KG1 (cell line): Measurements from ENCODE around the gene SMG5.
"Not testable (repeated sequence)": the region's sequence is repeated elsewhere in the genome, so short reads cannot be mapped to it uniquely, and the experiment has no call there.

Experiments used
- DNase-seq: peaks from one replicate; lab custom pipeline; 2025; lab: John Stamatoyannopoulos, UW

The SMG5 gene, protein sequence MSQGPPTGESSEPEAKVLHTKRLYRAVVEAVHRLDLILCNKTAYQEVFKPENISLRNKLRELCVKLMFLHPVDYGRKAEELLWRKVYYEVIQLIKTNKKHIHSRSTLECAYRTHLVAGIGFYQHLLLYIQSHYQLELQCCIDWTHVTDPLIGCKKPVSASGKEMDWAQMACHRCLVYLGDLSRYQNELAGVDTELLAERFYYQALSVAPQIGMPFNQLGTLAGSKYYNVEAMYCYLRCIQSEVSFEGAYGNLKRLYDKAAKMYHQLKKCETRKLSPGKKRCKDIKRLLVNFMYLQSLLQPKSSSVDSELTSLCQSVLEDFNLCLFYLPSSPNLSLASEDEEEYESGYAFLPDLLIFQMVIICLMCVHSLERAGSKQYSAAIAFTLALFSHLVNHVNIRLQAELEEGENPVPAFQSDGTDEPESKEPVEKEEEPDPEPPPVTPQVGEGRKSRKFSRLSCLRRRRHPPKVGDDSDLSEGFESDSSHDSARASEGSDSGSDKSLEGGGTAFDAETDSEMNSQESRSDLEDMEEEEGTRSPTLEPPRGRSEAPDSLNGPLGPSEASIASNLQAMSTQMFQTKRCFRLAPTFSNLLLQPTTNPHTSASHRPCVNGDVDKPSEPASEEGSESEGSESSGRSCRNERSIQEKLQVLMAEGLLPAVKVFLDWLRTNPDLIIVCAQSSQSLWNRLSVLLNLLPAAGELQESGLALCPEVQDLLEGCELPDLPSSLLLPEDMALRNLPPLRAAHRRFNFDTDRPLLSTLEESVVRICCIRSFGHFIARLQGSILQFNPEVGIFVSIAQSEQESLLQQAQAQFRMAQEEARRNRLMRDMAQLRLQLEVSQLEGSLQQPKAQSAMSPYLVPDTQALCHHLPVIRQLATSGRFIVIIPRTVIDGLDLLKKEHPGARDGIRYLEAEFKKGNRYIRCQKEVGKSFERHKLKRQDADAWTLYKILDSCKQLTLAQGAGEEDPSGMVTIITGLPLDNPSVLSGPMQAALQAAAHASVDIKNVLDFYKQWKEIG

DNA sequence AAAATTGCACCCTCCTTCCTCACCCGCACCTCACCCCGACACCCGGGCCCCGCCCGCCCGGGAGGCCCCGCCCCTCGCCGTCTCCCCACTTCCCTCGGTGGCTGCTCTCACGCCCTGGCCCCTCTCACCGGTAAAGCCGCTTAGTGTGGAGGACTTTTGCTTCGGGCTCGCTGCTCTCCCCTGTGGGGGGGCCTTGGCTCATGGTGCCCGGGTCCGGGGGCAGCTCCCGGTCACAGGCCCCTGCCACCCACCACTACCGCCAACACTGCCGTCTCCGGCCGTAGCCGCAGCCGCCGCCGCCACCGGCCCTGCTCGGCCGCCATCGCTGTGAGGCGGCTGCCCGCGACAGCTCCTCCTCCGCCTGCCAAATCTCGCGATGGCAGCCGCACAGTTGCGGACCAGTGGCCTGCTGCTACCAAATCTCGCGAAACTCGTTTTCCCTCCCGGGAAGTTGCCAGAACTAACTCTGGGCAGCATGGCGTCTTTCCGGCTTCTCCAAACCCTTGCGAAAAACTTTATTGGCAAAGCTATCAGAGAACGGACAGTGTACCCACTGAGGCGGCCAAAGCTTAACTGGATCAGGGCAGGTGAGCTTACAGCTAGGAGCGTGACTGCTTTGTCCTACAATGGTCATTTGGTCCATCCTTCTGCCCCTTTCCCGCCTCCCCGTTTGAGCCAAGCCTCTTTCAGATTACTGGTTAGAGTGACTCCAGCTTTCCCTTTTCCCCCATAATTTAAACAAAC lies at the start of gene SMG5:
Gene SMG5 (minus strand): TSS at position 347 of the 744 bp plus-strand sequence. CDS start 145 bp downstream, at position 202.
- DNase-seq, result peak; percentile 90

GRCh38 chr1:156323179-156323578 lies 40.6 kb upstream of the SMG5 start:
- DNase-seq, result not testable (repeated sequence)

DNA sequence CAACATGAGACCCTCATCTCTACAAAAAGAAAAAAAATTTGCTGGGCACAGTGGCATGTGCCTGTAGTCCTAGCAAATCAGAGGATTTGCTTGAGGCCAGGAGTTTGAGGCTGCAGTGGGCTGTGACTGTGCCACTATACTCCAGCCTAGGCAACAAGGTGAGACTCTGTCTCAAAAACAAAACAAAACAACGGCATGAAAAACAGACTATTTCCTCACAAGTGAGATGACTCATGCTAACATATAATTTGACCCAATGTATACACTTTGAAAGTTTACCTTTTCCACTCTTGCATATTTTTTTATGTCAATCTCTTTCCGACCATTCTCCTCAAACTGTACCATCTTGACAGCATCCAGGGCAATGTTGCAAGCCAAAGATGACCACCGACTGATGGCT lies 37.9 kb upstream of the SMG5 start:
- DNase-seq, result no peak

GRCh38 chr1:156319664-156320063 lies 37.0 kb upstream of the SMG5 start:
- DNase-seq, result no peak

DNA sequence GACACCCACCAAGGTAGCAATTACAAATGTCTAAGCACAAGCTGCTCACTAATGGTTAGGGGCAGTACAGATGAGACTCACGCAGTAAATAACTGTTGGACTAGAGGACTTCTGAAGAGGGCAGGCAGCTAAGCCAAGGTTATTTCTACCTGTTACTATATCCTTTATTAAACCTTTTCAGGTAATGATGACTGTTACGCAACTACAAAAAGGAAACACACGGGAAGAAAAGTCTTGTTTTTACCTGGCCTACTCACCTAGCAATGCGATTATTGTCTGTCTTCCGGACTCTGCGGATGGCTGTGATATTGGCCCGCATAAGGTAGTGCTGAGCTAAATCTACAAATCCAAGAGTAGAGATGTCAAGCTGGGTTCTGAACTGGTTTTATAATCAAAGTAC lies 34.3 kb upstream of the SMG5 start:
- DNase-seq, result no peak

GRCh38 chr1:156310962-156311361 lies 28.3 kb upstream of the SMG5 start:
- DNase-seq, result no peak

DNA sequence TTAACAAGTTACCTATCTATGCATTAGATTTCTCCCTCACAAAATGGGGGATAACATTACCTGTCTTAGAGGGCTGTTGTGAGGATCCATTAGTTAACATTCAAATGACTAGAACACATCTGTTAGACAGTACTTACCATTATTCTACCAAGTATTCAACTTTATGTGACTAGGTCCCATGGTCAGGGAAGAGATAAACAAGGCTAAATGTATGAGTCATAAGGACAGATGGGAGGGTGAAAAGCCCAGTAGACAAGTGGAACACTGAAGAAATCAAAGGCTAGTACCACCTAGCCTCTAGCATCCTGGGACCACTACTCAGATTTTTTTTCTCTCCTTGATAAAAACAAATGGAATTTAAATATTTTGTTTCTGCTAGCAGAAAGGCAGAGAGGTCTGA lies 25.5 kb upstream of the SMG5 start:
- DNase-seq, result no peak

DNA sequence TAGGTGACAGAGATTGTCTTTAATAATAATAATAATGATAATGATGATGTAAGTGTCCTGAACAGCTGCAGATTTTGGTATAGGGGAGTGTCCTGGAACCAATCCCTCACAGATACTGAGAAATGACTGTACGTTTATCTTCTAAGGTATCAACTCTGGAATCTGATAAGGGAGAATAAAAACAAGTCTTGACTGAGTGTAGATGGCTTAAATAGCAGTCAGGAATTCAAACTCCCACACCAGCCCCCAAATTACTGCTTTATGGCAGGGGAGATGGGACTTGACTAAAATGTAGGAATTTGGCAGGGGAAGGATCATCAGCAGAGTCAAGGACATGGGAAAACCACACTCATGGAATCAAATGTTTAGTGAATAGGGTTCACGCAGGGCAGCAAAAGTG lies 22.6 kb upstream of the SMG5 start:
- DNase-seq, result no peak

- no peak for DNase-seq
Measured at GRCh38 chr1:156303241-156303640, 20.6 kb upstream of the SMG5 start.

- DNase-seq, result no peak
Measured at GRCh38 chr1:156298852-156299357, 16.3 kb upstream of the SMG5 start, which contains the start of gene VHLL. VHLL (minus strand) TSS chr1:156299307; CDS start chr1:156299189, 118 bp downstream.

DNA sequence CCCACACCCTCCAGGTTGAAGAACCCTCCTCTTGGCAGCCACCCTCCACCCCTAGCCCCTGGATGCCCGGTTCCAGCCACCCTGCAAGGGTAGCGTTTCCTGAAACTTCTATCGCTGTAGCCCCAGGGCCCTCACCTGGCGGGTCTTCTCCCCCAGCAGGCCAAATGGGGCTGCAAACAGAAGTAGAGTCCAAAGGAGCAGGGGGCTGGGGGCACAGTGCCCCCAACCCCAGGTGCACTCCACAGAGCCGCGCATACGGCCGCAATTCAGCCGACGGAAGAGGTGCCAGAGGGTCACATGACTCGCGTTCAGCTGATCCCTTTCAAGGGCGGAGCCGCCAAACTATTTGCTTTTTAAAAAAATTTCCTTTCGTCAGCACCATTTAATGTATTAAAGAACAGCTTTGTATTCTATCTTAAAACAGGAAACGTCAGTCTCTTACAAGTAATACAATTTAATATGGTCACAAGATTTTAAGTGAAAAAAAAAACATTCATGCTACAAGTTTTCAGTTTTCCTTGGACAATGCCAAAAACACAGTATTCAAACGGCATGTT lies 12.8 kb upstream of the SMG5 start, which contains the start of gene GLMP:
Gene GLMP (minus strand): TSS at position 289 of the 557 bp plus-strand sequence. CDS start 34 bp downstream, at position 255.
- peak; percentile 38 for DNase-seq

DNA sequence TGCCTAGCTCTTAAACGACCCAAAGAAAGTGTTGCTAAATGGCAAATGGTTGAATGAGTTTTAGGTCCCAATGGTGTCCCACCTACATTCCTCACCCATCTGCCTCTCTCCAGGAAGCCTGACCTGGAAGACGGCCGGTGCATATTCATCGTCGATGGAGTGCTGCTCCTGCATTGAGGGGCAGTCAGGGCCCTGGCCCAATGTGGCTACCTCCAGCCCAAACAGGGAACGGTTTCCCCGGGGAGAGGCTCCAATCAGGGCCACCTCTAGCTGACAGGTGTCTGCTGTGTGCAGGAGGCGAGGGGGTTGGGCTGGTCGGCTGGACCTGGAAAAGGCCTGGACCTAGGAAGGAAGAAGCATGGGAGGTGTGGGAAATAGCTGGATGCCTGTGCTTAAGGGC lies 11.3 kb upstream of the SMG5 start:
- no peak for DNase-seq

- no peak for DNase-seq
Measured at GRCh38 chr1:156293098-156293434, 10.4 kb upstream of the SMG5 start.

GRCh38 chr1:156291226-156292061 lies 8.8 kb upstream of the SMG5 start:
- DNase-seq, result no peak

DNA sequence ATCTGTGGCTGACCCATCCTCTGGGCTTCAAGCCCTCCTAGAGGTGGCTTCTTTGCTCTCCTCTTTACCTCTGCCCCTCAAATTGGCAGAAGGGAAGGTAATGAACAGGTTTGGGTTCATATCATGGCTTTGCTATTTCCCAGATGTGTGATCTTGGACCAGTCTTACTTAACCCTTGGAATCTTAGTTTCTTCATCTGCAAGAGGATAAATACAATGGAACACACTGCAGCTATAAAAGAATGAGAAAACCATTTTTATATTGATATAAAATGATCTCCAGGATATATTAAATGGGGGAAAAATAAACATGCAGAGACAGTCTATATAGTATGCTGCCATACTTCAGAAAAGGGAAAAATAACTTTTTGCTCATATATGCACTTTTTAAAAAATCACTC lies 7.2 kb upstream of the SMG5 start:
- no peak for DNase-seq

DNA sequence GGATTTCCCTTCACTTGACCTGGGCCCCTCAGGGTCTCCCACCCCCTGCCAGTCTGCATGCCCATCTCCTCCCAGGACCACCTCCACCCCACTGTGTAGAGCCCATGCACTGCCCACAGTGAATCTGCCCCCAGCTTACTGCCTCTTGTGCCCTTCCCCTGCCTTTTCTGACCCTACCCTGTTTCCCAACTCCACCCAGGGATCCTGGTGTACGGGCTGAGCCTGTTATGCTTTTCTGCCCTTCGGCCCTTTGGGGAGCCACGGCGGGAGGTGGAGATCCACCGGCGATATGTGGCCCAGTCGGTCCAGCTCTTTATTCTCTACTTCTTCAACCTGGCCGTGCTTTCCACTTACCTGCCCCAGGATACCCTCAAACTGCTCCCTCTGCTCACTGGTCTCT lies 3.4 kb upstream of the SMG5 start:
- no peak for DNase-seq

GRCh38 chr1:156285437-156285836 lies 2.8 kb upstream of the SMG5 start:
- DNase-seq, result no peak

GRCh38 chr1:156284757-156285156 lies 2.1 kb upstream of the SMG5 start:
- DNase-seq, result no peak

DNA sequence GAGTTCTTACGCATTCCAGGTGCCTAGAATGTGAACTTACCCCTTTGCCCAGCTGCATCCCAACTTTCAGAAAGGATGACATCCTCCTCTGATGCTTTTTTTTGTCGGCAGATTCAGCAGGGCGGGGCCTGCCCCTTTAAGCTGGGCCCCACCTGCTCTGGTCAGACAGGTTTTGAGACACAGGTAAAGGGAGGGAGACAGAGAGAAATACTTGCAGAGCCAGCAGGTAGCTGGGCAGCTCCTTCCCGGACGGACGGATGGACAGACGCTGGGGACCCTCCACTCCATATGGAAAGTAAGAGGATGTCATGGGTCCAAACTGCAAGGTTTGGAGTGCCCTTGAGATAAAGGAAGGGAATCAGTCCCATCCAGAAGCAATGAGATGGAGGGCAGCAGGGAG lies 1.5 kb upstream of the SMG5 start, which contains the start of gene TMEM79:
Gene TMEM79 (plus strand): TSS at position 214 of the 400 bp plus-strand sequence. CDS start 902 bp downstream, outside the sequence.
- no peak for DNase-seq

GRCh38 chr1:156283521-156283920 lies 896 bp upstream of the SMG5 start:
- no peak for DNase-seq
